Bronchial epithelial cell (primary cell): ENCODE results near the gene RTP5. TPM values are rescaled to one million over a fixed set of nuclear protein-coding genes. Genes with fewer than 3 reads are reported as not detected.

Experiments
- DNase-seq: peaks from one replicate; pipeline ENCODE4 v3.0.0-alpha.2; 2010; ENCODE audit warnings: low read depth
- FAIRE-seq: peaks from 2 replicates; lab custom pipeline; 2011; peaks lifted over from hg19 to GRCh38; lab: Jason Lieb, UNC
- H3K27me3 ChIP-seq: 2 replicates; pipeline ENCODE4 v1.5.1; 2011; ENCODE audit warnings: low read length; ENCODE audit not compliant: control insufficient read depth, insufficient read depth
- H3K36me3 ChIP-seq: 2 replicates; pipeline ENCODE4 v1.5.1; 2011; ENCODE audit warnings: low read length; ENCODE audit not compliant: control insufficient read depth, insufficient read depth
- H3K4me3 ChIP-seq: 2 replicates; pipeline ENCODE4 v1.5.1; 2011; ENCODE audit warnings: mild to moderate bottlenecking, low read depth, low read length, control low read depth
- total RNA-seq: library from RNA; depleted of rRNA; stranded (reverse); fragments of >200 nt; gene quantifications from 2 replicates; pipeline ENCODE4 v1.2.1, GENCODE V29; 2014
- TF ChIP-seq, protein P1 (sequence below): IDR thresholded peaks from 2 replicates; pipeline ENCODE4 v1.5.1; 2011; ENCODE audit warnings: mild to moderate bottlenecking, moderate library complexity, low read length, control low read depth, inconsistent platforms; ENCODE audit not compliant: insufficient read depth, severe bottlenecking

Gene RTP5
- total RNA-seq, 1 donor from 2014 or later, result not detected

GRCh38 chr2:241867776-241868420 is 1.6 kb upstream of the RTP5 start:
- Histone ChIP-seq H3K27me3 (peaks cover 13% of the 10 kb centered on the region), H3K4me3 (no peak overlapping the region), H3K36me3 (no peaks in the 10 kb centered on the region)
- DNase-seq, result no peak
- FAIRE-seq, result no peak
- TF ChIP-seq, protein P1, sequence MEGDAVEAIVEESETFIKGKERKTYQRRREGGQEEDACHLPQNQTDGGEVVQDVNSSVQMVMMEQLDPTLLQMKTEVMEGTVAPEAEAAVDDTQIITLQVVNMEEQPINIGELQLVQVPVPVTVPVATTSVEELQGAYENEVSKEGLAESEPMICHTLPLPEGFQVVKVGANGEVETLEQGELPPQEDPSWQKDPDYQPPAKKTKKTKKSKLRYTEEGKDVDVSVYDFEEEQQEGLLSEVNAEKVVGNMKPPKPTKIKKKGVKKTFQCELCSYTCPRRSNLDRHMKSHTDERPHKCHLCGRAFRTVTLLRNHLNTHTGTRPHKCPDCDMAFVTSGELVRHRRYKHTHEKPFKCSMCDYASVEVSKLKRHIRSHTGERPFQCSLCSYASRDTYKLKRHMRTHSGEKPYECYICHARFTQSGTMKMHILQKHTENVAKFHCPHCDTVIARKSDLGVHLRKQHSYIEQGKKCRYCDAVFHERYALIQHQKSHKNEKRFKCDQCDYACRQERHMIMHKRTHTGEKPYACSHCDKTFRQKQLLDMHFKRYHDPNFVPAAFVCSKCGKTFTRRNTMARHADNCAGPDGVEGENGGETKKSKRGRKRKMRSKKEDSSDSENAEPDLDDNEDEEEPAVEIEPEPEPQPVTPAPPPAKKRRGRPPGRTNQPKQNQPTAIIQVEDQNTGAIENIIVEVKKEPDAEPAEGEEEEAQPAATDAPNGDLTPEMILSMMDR, result no peak

DNA sequence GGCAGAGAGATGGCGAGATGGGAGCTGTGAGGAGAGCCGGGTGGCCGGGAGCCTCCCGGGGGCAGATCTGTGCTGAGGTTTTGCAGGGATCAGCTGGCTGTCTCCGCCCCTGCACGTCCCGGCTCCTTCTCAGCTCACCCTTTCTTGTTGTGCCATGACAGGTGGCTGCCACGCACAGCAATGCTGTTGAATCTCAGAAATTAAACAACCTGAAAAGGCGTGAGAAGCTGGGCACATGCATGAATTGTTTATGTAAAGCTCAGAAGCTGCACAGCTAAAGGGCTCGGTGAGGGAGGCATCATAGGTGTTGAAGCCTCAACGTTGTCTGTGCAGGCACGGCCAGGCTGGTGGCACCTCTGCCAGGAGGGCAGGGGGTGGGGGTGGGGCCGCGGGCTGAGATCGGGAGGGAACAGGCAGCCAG is 858 bp upstream of the RTP5 start:
- no peak for DNase-seq
- Histone ChIP-seq H3K36me3 (no peaks in the 10 kb centered on the region), H3K4me3 (no peak overlapping the region), H3K27me3 (peaks cover 13% of the 10 kb centered on the region)
- no peak for FAIRE-seq
- TF ChIP-seq, protein P1, result no peak

- Histone ChIP-seq H3K4me3 (no peak overlapping the region), H3K36me3 (no peaks in the 10 kb centered on the region), H3K27me3 (peaks cover 10% of the 10 kb centered on the region)
- DNase-seq (no peak), FAIRE-seq (no peak)
- TF ChIP-seq, protein P1, result no peak
Measured at GRCh38 chr2:241870081-241870541, 582 bp downstream of the RTP5 start.

GRCh38 chr2:241870611-241871537 is 1.3 kb downstream of the RTP5 start:
- DNase-seq, result no peak
- Histone ChIP-seq H3K27me3 (peaks cover 3% of the 10 kb centered on the region), H3K4me3 (no peak overlapping the region), H3K36me3 (no peaks in the 10 kb centered on the region)
- TF ChIP-seq, protein P1, result no peak
- no peak for FAIRE-seq

GRCh38 chr2:241871538-241872312 is 2.2 kb downstream of the RTP5 start:
- H3K27me3 ChIP-seq, result no peaks in the 10 kb centered on the region
- DNase-seq, result no peak

More at GRCh38 chr2:241871538-241872312, 2.2 kb downstream of the RTP5 start:
- TF ChIP-seq, protein P1, result no peak
- Histone ChIP-seq H3K36me3 (no peaks in the 10 kb centered on the region), H3K4me3 (no peak overlapping the region)
- FAIRE-seq, result no peak
